BLaER1 (cell line): ENCODE results near the gene CSNK1D.
A peak's percentile ranks its signal among the peaks of the same experiment; 100 is the strongest.

Source experiments
- H3K27ac ChIP-seq: shearing (Covaris generic); formaldehyde crosslinking; 2 replicates; pipeline ENCODE4 v1.8.1; 2022
- H3K27me3 ChIP-seq: shearing (Covaris generic); formaldehyde crosslinking; 2 replicates; pipeline ENCODE4 v1.8.1; 2022
- H3K36me3 ChIP-seq: shearing (Covaris generic); formaldehyde crosslinking; 2 replicates; pipeline ENCODE4 v1.8.1; 2022
- H3K4me1 ChIP-seq: shearing (Covaris generic); formaldehyde crosslinking; 2 replicates; pipeline ENCODE4 v1.8.1; 2022
- H3K4me2 ChIP-seq: shearing (Covaris generic); formaldehyde crosslinking; 2 replicates; pipeline ENCODE4 v1.8.1; 2022
- H3K4me3 ChIP-seq: shearing (Covaris generic); formaldehyde crosslinking; 2 replicates; pipeline ENCODE4 v1.8.1; 2022
- H3K9ac ChIP-seq: shearing (Covaris generic); formaldehyde crosslinking; 2 replicates; pipeline ENCODE4 v1.8.1; 2022
- H3K9me3 ChIP-seq: shearing (Covaris generic); formaldehyde crosslinking; 2 replicates; pipeline ENCODE4 v1.8.1; 2022
- H4K20me1 ChIP-seq: shearing (Covaris generic); formaldehyde crosslinking; 2 replicates; pipeline ENCODE4 v1.8.1; 2022
- Cebpa-rat ChIP-seq: shearing (Covaris generic); IDR thresholded peaks from 2 replicates; pipeline ENCODE4 v1.8.1; 2022

CSNK1D gene

DNA sequence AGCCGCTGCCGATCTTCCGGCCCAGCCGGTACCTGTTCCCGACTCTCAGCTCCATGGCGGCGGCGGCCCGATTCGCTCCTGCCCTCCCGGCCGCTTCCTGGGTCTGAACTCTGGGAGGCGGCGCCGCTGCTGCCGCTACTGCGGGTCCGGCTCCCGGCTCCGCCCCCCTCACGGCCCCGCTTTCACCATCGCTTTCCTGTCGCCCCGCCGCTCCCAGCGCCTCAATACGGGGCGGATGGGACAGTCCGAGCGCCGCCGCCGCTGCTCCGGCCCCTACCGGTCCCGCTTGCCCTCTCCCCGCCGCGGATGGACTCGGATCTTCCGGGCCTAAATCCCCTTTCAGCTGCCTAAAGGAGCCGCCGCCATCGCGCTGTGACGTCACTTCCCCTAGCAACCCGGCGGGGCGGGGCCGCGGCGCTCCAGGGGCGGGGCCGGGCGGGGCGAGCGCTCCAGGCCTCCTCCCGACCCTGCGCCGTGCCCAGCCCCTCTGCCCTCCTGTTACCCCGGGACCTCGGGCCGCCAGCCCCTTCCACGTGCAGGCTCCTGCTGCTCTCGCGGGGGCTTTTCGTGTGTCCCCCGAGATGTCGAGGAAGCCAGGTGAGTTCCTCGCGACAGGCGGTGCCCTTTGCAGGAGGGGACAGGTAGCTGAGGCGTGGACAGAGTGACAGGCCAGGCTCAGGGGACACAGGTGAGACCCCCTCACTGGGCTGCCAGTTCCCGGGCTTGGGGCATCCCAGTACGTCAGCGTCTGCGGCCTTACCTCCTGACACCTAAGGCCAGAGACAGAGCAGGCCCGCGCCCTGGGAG, at the start of gene CSNK1D:
CSNK1D (minus strand) TSS at position 374 of the 807 bp plus-strand sequence; CDS start at position 55, 319 bp downstream.
- peaks cover 42% of the 10 kb centered on the region for H4K20me1 ChIP-seq

DNA sequence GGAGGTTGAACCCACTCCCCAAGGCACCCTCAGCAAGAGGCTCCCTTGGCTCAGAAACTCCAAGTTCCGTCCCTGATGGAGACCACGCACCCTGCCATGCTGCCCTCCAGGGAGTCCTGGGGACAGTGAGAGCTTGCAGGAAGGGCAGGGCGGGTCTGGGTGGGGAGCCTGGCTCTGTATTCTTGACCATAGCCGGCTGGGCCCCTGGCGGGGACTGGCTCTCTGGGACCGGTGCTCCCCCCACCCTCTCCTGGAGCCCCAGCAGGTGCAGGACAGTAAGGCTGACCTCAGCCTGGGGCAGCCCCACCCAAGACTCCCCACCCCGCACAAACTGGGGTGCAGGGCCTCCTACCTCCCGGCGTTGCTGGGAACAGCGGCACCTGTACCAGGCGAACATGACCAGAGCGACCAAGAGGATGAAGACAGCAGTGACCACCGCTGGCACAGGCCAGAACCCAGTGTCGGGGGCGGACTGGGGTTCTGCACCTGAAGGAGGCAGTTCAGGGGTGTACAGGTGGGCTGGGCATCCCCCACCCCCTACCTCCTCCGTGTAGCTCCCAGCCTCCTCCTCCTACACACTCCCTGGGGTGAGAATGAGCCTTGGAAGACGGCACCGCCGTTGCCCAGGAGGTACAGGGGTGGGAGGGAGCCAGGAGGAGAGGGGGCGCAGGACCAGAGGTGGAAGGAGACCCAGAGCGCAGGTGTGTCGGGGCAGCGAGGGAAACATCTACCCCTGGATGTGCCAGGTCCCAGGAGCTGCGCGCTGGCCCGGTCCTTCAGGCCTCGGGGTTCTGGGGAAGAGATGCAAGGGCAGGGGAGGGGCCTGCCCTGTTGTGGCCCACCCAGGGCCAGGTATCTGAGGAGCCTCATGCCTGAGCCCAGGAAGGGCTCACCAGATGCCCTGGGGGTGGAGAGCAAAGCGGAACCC, 49.3 kb upstream of the CSNK1D start:
- no peak overlapping the region for H3K4me3 ChIP-seq
- no peak overlapping the region for H3K27ac ChIP-seq
- TF ChIP-seq Cebpa-rat, result no peak
- H3K9me3 ChIP-seq, result peaks cover 14% of the 10 kb centered on the region; the same call in 1 of the 2 replicates
- H3K27me3 ChIP-seq, result peaks cover 41% of the 10 kb centered on the region
- peak overlapping the region; percentile 12; the same call in 1 of the 2 replicates for H3K4me2 ChIP-seq
- peaks cover 8% of the 10 kb centered on the region; the same call in 1 of the 2 replicates for H4K20me1 ChIP-seq
- H3K36me3 ChIP-seq, result no peaks in the 10 kb centered on the region
- no peak overlapping the region for H3K9ac ChIP-seq
- H3K4me1 ChIP-seq, result peaks cover 42% of the 10 kb centered on the region

More for the DNA sequence above, at the start of gene CSNK1D:
- Histone ChIP-seq H3K9me3 (no peaks in the 10 kb centered on the region), H3K4me3 (peak within 1 kb of the TSS; percentile 75), H3K4me2 (peak within 1 kb of the TSS; percentile 96), H3K27ac (peak within 1 kb of the TSS; percentile 98), H3K9ac (peak within 1 kb of the TSS; percentile 91), H3K27me3 (no peaks in the 10 kb centered on the region), H3K36me3 (peaks cover 38% of the 10 kb centered on the region), H3K4me1 (peaks cover 58% of the 10 kb centered on the region)
- TF ChIP-seq Cebpa-rat, result no peak

DNA sequence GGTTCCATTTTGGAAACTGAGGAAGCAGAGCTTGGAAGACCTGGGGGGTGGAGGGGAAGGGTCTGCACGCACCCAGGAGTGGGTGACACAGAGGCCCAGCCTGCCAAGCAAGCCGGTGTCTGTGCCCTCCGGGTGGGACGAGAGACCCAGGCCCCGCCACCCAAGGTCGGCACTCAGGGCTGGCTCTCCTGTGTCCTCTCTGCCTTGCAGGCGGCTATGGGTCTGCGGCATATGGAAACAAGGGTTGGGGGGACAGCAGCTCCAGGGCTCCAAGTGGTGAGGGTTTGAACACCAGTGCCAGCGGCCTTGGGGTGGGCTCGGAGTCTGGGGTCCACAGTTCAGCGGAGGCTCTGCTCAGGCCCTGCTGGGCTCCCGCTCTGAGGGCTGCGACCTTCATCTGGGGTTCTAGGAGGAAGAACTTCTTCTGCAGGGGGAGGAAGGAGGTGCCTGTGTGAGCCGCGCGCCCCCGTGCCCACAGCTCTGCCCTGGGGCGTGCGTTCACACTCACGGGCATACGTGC, 48.5 kb upstream of the CSNK1D start:
- no peak for TF ChIP-seq Cebpa-rat
- Histone ChIP-seq H3K4me3 (no peak overlapping the region), H4K20me1 (peaks cover 8% of the 10 kb centered on the region; the same call in 1 of the 2 replicates), H3K4me2 (peak overlapping the region; percentile 12; the same call in 1 of the 2 replicates), H3K27me3 (peaks cover 47% of the 10 kb centered on the region), H3K27ac (no peak overlapping the region), H3K4me1 (peaks cover 50% of the 10 kb centered on the region), H3K9ac (no peak overlapping the region), H3K36me3 (no peaks in the 10 kb centered on the region), H3K9me3 (peaks cover 14% of the 10 kb centered on the region; the same call in 1 of the 2 replicates)

DNA sequence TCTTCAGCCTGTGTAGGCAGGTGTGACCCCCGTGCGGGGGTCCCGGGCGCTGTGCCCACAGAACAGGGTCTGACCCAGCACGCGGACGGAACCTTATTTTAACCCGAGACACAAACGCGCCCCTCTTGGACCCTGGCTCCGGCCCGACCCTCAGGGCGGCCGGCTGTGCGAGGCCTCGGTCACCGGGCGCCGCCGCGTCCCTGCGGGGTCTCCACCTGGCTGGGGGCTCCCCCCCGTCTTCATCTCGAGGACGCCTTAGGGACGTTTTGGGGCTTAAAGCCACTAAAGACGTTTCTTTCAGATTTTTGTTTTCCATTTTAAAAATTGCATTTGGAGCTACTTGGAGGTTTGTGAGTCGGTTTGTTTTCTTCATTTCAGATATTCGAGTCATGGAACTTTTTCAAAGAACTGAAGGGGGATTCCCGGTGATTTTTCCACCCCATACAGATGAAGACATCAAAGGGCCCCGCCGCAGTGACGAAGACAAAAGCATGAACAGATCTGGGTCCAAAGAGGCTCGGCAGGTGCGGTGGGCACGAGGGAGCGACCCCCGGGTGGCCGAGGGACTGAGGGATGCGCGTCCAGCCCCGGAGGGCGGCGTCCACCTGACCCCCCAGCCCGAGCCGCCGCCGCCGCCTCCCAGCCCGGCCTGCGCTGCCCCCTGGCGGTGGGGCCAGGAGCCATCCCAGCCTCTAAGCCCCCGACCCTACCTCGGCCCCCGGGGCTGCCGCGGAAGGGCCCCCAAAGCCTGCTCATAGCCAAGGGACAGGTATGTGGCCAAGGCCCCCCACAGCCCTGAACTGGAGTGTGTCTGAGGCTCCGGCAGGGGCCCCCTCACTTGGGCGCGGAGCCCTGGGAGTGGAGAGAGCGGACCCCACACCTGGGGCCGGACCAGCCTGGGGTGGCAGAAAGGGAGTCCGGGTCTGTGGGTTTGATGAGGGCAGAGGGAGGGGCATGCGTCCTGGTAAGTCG, 47.7 kb upstream of the CSNK1D start:
- Histone ChIP-seq H3K9ac (no peak overlapping the region), H3K27me3 (peaks cover 55% of the 10 kb centered on the region), H3K4me2 (peak overlapping the region; percentile 12; the same call in 1 of the 2 replicates), H3K4me1 (peaks cover 52% of the 10 kb centered on the region), H3K9me3 (peaks cover 14% of the 10 kb centered on the region; the same call in 1 of the 2 replicates), H3K27ac (no peak overlapping the region), H3K36me3 (no peaks in the 10 kb centered on the region), H4K20me1 (peaks cover 8% of the 10 kb centered on the region; the same call in 1 of the 2 replicates), H3K4me3 (no peak overlapping the region)
- no peak for TF ChIP-seq Cebpa-rat

DNA sequence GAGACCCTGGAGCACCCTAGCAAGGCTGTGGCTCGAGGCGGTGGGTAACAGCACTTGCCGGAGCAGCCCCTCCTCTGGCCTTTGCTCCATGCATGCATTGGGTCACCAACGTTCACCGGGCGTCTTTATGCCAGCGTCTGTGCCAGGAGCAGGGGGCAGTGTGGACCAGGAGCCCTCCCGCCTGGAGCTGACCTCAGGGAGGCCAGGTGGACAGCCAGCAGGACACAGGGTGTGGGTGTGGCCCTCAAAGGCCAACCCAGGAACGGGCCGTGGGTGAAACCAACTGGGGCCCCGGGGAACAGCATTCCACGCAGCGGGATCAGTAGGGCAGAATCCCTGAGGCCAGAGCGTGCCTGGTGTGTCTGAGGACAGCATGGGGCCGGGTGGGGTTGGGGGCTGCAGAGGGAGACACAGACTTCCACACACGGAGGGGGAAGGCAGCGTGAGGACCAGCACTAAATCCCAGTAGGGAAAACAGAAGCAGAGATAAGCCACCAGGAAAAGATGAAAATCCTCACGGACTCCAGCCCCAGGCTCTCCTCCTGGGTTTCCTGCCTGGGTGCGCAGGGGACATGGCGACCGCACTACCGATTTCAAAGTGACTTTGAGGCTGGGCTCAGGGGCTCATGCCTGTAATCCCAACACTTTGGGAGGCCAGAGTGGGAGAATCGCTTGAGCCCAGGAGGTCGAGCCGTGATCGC, 46.8 kb upstream of the CSNK1D start:
- H3K9ac ChIP-seq, result no peak overlapping the region
- no peak overlapping the region for H3K4me2 ChIP-seq
- peaks cover 57% of the 10 kb centered on the region for H3K27me3 ChIP-seq
- no peak for TF ChIP-seq Cebpa-rat
- no peaks in the 10 kb centered on the region for H3K36me3 ChIP-seq
- H3K27ac ChIP-seq, result no peak overlapping the region
- H3K4me3 ChIP-seq, result no peak overlapping the region
- H4K20me1 ChIP-seq, result peaks cover 8% of the 10 kb centered on the region; the same call in 1 of the 2 replicates
- H3K9me3 ChIP-seq, result peaks cover 14% of the 10 kb centered on the region; the same call in 1 of the 2 replicates
- peaks cover 52% of the 10 kb centered on the region for H3K4me1 ChIP-seq

DNA sequence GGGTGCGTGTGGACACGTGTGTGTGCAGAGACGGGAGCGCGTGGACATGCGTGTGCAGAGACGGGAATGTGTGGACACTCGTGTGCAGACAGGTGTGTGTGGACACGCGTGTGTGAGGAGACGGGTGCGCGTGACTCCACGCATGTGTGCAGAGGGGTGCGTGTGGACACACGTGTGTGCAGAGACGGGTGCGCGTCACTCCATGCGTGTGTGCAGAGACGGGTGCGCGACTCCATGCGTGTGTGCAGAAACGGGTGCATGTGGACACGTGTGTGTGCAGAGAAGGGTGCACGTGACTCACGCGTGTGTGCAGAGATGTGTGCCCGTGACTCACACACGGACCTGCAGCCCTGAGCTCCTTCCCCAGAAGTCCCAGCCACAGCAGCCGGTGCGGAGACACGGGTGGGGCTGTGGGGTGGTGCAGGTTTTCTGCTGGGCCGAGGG, 46.1 kb upstream of the CSNK1D start:
- Histone ChIP-seq H3K27me3 (peaks cover 58% of the 10 kb centered on the region), H3K36me3 (no peaks in the 10 kb centered on the region), H3K4me1 (peaks cover 52% of the 10 kb centered on the region), H3K27ac (no peak overlapping the region), H3K9me3 (peaks cover 14% of the 10 kb centered on the region; the same call in 1 of the 2 replicates), H4K20me1 (peaks cover 8% of the 10 kb centered on the region; the same call in 1 of the 2 replicates), H3K4me3 (no peak overlapping the region), H3K9ac (no peak overlapping the region), H3K4me2 (no peak overlapping the region)
- no peak for TF ChIP-seq Cebpa-rat

DNA sequence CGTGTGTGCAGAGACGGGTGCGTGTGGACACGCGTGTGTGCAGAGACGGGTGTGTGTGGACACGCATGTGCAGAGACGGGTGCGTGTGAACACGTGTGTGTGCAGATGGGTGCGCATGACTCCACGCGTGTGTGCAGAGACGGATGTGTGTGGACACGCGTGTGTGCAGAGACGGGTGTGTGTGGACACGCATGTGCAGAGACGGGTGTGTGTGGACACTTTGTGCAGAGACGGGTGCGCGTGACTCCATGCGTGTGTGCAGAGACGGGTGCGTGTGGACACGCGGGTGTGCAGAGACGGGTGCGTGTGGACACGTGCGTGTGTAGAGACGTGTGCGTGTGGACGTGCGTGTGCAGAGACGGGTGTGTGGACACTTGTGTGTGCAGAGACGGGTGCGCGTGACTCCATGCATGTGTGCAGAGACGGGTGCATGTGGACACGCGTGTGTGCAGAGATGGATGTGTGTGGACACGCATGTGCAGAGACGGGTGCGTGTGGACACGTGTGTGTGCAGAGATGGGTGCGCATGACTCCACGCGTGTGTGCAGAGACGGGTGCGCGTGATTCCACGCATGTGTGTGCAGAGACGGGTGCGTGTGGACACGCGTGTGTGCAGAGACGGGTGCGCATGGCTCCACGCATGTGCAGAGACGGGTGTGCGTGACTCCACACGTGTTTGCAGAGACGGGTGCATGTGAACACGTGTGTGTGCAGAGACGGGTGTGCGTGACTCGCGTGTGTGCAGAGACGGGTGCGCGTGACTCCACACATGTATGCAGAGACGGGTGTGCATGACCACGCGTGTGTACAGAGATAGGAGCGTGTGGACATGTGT, 45.5 kb upstream of the CSNK1D start:
- H3K4me1 ChIP-seq, result peaks cover 52% of the 10 kb centered on the region
- no peaks in the 10 kb centered on the region for H3K36me3 ChIP-seq
- no peak for TF ChIP-seq Cebpa-rat
- H3K4me3 ChIP-seq, result no peak overlapping the region
- peaks cover 14% of the 10 kb centered on the region; the same call in 1 of the 2 replicates for H3K9me3 ChIP-seq
- H3K9ac ChIP-seq, result no peak overlapping the region
- no peak overlapping the region for H3K4me2 ChIP-seq
- H3K27ac ChIP-seq, result no peak overlapping the region
- peaks cover 8% of the 10 kb centered on the region; the same call in 1 of the 2 replicates for H4K20me1 ChIP-seq
- peaks cover 63% of the 10 kb centered on the region for H3K27me3 ChIP-seq
